GM12878 (cell line): Measurements from ENCODE around the gene CCNYL1. TPM values are rescaled to one million over a fixed set of nuclear protein-coding genes. Genes with fewer than 3 reads are reported as not detected.

Experiments
- ATAC-seq: fragments of 200-7000 bp; cut with Tn5 transposase; 3 replicates; pipeline ENCODE4 v1.9.1; 2020; ENCODE audit warnings: mild to moderate bottlenecking, moderate library complexity
- BruUV-seq: library from RNA; stranded (reverse); fragments of 400-500 nt; replicated peaks from 2 replicates; lab custom pipeline; 2021; lab: Mats Ljungman, UMichigan
- CTCF ChIA-PET: fragments of 300-600 bp; sonication (Branson Sonifier 250); formaldehyde crosslinking; extraction: SDS; loops from one replicate; lab custom pipeline; 2021; ENCODE audit warnings: inconsistent platforms; lab: Yijun Ruan, JAX
- POLR2A ChIA-PET: fragments of 350-600 bp; formaldehyde crosslinking; extraction: SDS; loops from one replicate; lab custom pipeline; 2021; ENCODE audit warnings: inconsistent platforms; lab: Charles Lee
- RAD21 ChIA-PET: fragments of 300-600 bp; sonication (Branson Sonifier 250); formaldehyde crosslinking; loops from one replicate; lab custom pipeline; 2023; ENCODE audit warnings: antibody characterized with exemption; ENCODE audit not compliant: unreplicated experiment; lab: Charles Lee
- SMC1A ChIA-PET: fragments of 300-600 bp; sonication (Branson Sonifier 250); formaldehyde crosslinking; loops from one replicate; lab custom pipeline; 2023; ENCODE audit not compliant: unreplicated experiment, uncharacterized antibody; lab: Charles Lee
- DNase-seq: peaks from one replicate; pipeline ENCODE4 v3.0.0-alpha.2; 2011; ENCODE audit warnings: low read depth, low spot score
- FAIRE-seq: peaks from 3 replicates; lab custom pipeline; 2011; peaks lifted over from hg19 to GRCh38; lab: Jason Lieb, UNC
- H2AFZ ChIP-seq: 2 replicates; pipeline ENCODE4 v1.6.0; 2011; ENCODE audit warnings: low read depth, low read length, control low read depth; ENCODE audit not compliant: control insufficient read depth
- H3K27ac ChIP-seq: 2 replicates; pipeline ENCODE4 v1.5.1; 2011; ENCODE audit warnings: control low read depth; ENCODE audit not compliant: control insufficient read depth, insufficient read depth
- H3K27me3 ChIP-seq, 2 experiments: replicated peaks in 1 of 2; 2 replicates each; pipeline versions ENCODE4 v1.6.0 to v1.6.1; 2011; ENCODE audit warnings: low read length in 1 of 2; ENCODE audit not compliant: control insufficient read depth in 2 of 2, insufficient read depth in 2 of 2
- H3K36me3 ChIP-seq, 2 experiments: 2 replicates each; pipeline ENCODE4 v1.5.1; 2011; ENCODE audit warnings: low read length in 1 of 2; ENCODE audit not compliant: control insufficient read depth in 2 of 2, insufficient read depth in 2 of 2
- H3K4me1 ChIP-seq: 2 replicates; pipeline ENCODE4 v1.6.1; 2011; ENCODE audit warnings: mild to moderate bottlenecking, low read length, moderate library complexity, mixed read lengths; ENCODE audit not compliant: control insufficient read depth, insufficient read depth
- H3K4me2 ChIP-seq: 2 replicates; pipeline ENCODE4 v1.6.0; 2011; ENCODE audit warnings: control low read depth; ENCODE audit not compliant: control insufficient read depth, insufficient read depth
- H3K4me3 ChIP-seq: fragments of 200-600 bp; sonication (generic); 2 replicates; pipeline ENCODE4 v1.5.1; 2016
- H3K79me2 ChIP-seq: 2 replicates; pipeline ENCODE4 v1.6.0; 2011; ENCODE audit warnings: low read length; ENCODE audit not compliant: control insufficient read depth, insufficient read depth
- H3K9ac ChIP-seq: 2 replicates; pipeline ENCODE4 v1.8.0; 2011; ENCODE audit warnings: low read length, control low read depth, mixed read lengths; ENCODE audit not compliant: control insufficient read depth, insufficient read depth
- H3K9me3 ChIP-seq: replicated peaks from 3 replicates; pipeline ENCODE4 v1.5.1; 2011; ENCODE audit warnings: mild to moderate bottlenecking, low read length; ENCODE audit not compliant: control insufficient read depth, insufficient read depth
- H4K20me1 ChIP-seq: 2 replicates; pipeline ENCODE4 v1.6.0; 2011; ENCODE audit not compliant: control insufficient read depth, insufficient read depth
- CBX5 ChIP-seq: sonication (generic); IDR thresholded peaks from 2 replicates; pipeline ENCODE4 v1.6.1; 2016; ENCODE audit warnings: low read depth, moderate library complexity, mild to moderate bottlenecking, inconsistent platforms
- KLF5 ChIP-seq: fragments of 450-650 bp; IDR thresholded peaks from 2 replicates; pipeline ENCODE4 v1.6.1; 2014; ENCODE audit warnings: mild to moderate bottlenecking; ENCODE audit not compliant: partially characterized antibody
- MYC ChIP-seq: IDR thresholded peaks from 2 replicates; pipeline ENCODE4 v1.6.1; 2011; ENCODE audit warnings: mild to moderate bottlenecking, low read length, moderate library complexity, inconsistent platforms; ENCODE audit not compliant: insufficient read depth, insufficient replicate concordance, insufficient read length, severe bottlenecking
- NR2C2 ChIP-seq: IDR thresholded peaks from 2 replicates; pipeline ENCODE4 v1.6.1; 2011; ENCODE audit warnings: borderline replicate concordance, low read depth; ENCODE audit not compliant: control insufficient read depth, insufficient read length
- RAD21 ChIP-seq: IDR thresholded peaks from 2 replicates; pipeline ENCODE4 v1.6.1; 2011; ENCODE audit warnings: mild to moderate bottlenecking, low read depth, low read length, moderate library complexity; ENCODE audit not compliant: insufficient read depth
- USF1 ChIP-seq: IDR thresholded peaks from 2 replicates; pipeline ENCODE4 v1.6.1; 2011; ENCODE audit warnings: borderline replicate concordance, low read depth, mild to moderate bottlenecking, moderate library complexity, mixed read lengths, low read length; ENCODE audit not compliant: insufficient read depth; ENCODE audit errors: extremely low read length
- ZNF24 ChIP-seq: fragments of 450-650 bp; IDR thresholded peaks from 2 replicates; pipeline ENCODE4 v1.6.1; 2017; ENCODE audit warnings: antibody characterized with exemption, mild to moderate bottlenecking
- WGBS: methylation state at CpG from one replicate; pipeline ENCODE4 v1.1.6; 2016; ENCODE audit warnings: low lambda C conversion rate; ENCODE audit not compliant: insufficient replicate concordance, insufficient coverage; ENCODE audit errors: missing lambda C conversion rate; 5-methylcytosine and 5-hydroxymethylcytosine counted together
- in situ Hi-C: fragments of 300-500 bp; cut with MboI; formaldehyde crosslinking; loops from 9 replicates; pipeline ENCODE4 v1.14.3; 2018; ENCODE audit warnings: mixed read lengths
- intact Hi-C: fragments of 100-400 bp; cut with micrococcal nuclease; formaldehyde crosslinking; loops from one replicate; pipeline ENCODE4 v1.14.2; 2022; ENCODE audit not compliant: unreplicated experiment
- polyA plus RNA-seq, 11 experiments: library from polyadenylated mRNA; depleted of rRNA in 4 of 11; unstranded in 6 of 11; stranded (reverse) in 5 of 11; fragments of >200 nt; fragmentation: Nextera tagmentation in 4 of 11; fragmentation: Illumina TruSeq in 1 of 11; extraction: Ambion mirVana in 4 of 11; extraction: Trizol in 1 of 11; gene quantifications; 1 replicate in 1 of 11; 2 replicates in 10 of 11; pipeline versions ENCODE4 v1.2.1 to v1.2.3, GENCODE V29; 2011 to 2016; ENCODE audit warnings: inconsistent platforms in 2 of 11, missing spikeins in 2 of 11, low read depth in 1 of 11
- total RNA-seq, 4 experiments: library from RNA; depleted of rRNA in 3 of 4; stranded (reverse); fragments of >200 nt in 3 of 4; fragmentation: Illumina TruSeq in 1 of 4; extraction: Trizol in 1 of 4; gene quantifications; 2 replicates each; pipeline versions ENCODE4 v1.2.1 to v1.2.3, GENCODE V29; 2013 to 2021

The CCNYL1 gene
- total and polyA plus RNA-seq, 10 of the 15 experiments (the other 5 are each of a cell fraction or from before 2014, with no cell fraction given) = 1.8 to 12.3 (median 5.9) TPM

GRCh38 chr2:207791579-207792243, 80.3 kb downstream of the CCNYL1 start:
- 7% methylated on average over 3 of the region's 6 CpGs for WGBS
- ChIA-PET RAD21 (interaction anchor here (0.5 kb wide), 1 partner anchor 26 kb away, joined by 3 read pairs; no protein-coding TSS in a partner anchor), POLR2A (interaction anchor here (0.5 to 1.1 kb wide), 3 partner anchors 8 to 25 kb away, joined by 3 to 5 read pairs (median 4); no protein-coding TSS in a partner anchor), CTCF (interaction anchor here (0.6 to 1.3 kb wide), 3 partner anchors 22 to 575 kb away, joined by 3 to 4 read pairs (median 4); partner anchors contain the start of gene FZD5), SMC1A (interaction anchor here (1.0 to 1.5 kb wide), 8 partner anchors 9 to 234 kb away, joined by 3 to 5 read pairs (median 3); partner anchors contain the start of gene PLEKHM3)
- FAIRE-seq (no peak), DNase-seq (no peak), ATAC-seq (no peak)
- no TSS peak for BruUV-seq
- H3K9me3 ChIP-seq = no peaks in the 10 kb centered on the region
- no peaks in the 10 kb centered on the region; the same call in 1 of the 2 replicates for H3K4me1 ChIP-seq
- H4K20me1 ChIP-seq = no peaks in the 10 kb centered on the region
- intact Hi-C loops = no loop called here
- H2AFZ ChIP-seq = no peak overlapping the region
- no peak overlapping the region for H3K4me3 ChIP-seq
- H3K79me2 ChIP-seq = no peaks in the 10 kb centered on the region
- no peak overlapping the region for H3K9ac ChIP-seq
- in situ Hi-C loops = no loop called here
- no peak overlapping the region for H3K4me2 ChIP-seq
- no peaks in the 10 kb centered on the region for H3K27me3 ChIP-seq
- no peak overlapping the region for H3K27ac ChIP-seq
- TF ChIP-seq ZNF24 (no peak), NR2C2 (no peak), USF1 (no peak), RAD21 (no peak), MYC (no peak), KLF5 (no peak), CBX5 (no peak)
- no peaks in the 10 kb centered on the region for H3K36me3 ChIP-seq
